Stimulated activated CD8-positive, alpha-beta memory T cell treated with anti-CD3 and anti-CD28 coated beads, Interleukin-4, amount 100 ng/mL, for 1 hour (primary cell): ENCODE data around the gene LRRC28.

Source experiments
- DNase-seq, 2 donors: peaks; one replicate each; pipeline ENCODE4 v3.0.0-alpha.2; 2020; ENCODE audit warnings: low read depth in 2 of 2, low spot score in 1 of 2

LRRC28 gene

DNA sequence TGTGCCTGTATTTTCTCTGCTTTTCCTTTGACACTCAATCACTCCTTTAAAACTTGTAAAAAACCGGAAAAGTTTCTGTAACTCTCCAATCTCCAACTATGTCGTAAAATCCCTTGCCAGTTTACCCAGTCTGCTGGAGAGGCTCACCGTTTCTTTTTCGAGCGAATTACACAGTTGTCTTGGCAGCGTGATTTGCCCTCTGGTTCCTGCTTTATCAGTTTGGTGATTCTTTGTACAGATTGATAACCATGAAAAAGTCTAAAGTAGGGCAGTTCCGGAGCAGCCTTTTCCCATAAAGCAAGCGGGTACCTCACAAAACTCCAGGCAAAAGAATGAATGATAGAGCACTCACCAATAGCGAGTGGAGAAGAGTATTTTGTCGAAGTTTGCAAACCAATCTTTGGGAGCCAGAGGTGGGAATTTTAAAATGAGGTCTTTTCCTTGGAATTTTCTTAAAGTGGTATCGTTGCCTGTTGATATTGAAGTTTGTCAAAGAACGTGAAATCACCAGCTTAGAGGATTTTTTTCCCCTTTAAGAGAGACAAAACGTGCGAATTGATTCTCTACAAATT is 1.9 kb upstream of the LRRC28 start, which contains the start of gene TTC23:
Gene TTC23 (minus strand): TSS at position 312 of the 572 bp plus-strand sequence. CDS start 20,869 bp downstream, outside the sequence.
- no peak for DNase-seq

DNA sequence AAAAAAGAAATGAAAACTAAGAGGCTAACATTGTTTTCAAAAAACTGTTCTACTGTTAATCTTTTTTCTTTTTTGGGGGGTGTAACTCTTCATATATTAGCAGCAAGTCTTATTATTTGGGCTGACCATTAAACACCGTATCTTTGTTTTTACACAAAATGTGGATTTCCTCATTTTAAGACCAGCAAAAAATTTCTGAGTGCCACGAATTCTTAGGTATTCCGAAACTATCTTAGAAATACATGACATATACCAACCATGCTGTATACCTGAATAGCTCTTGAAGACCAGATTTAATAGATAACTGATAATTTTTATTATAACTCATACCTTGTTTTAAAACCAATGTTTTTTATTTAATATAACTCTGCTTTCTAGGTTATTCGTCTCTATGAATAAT is 1.3 kb upstream of the LRRC28 start:
- DNase-seq: no peak

DNA sequence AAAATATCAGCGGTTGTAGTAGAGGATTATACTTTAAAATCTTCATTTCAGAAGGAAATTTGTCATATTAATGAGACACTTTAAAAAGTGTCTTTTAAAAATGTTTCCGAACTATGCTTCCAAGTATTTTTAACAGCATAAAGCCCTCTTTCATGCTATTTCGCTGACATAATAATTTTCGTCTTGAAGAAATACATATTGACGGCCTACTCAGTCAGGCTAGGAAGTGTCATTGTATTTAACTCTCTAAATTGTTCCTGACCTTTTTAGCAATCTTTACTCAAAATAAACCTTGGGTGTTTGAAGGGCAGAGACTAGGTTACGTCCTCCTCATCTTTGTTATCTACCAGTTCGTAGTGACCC is 806 bp upstream of the LRRC28 start:
- no peak for DNase-seq

DNA sequence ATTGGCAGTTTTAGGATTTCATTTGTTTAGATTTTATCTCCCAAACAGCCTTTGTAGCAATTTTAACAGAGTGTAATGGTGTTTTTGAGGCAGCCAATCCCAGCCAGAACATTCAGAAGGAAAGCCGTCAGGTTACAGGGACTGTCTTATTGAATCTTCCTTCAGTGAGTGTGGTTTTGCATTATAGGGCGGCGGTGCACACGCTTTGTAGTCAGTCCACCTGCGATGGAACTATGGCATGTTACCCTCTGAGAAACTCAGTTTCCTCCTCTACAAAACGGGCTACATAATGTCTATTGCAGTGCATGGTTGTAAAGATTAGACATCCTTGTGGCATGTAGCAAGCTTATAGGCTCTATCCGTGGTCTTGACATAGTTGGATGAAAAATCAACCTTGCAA is 1.0 kb downstream of the LRRC28 start:
- DNase-seq: no peak

DNA sequence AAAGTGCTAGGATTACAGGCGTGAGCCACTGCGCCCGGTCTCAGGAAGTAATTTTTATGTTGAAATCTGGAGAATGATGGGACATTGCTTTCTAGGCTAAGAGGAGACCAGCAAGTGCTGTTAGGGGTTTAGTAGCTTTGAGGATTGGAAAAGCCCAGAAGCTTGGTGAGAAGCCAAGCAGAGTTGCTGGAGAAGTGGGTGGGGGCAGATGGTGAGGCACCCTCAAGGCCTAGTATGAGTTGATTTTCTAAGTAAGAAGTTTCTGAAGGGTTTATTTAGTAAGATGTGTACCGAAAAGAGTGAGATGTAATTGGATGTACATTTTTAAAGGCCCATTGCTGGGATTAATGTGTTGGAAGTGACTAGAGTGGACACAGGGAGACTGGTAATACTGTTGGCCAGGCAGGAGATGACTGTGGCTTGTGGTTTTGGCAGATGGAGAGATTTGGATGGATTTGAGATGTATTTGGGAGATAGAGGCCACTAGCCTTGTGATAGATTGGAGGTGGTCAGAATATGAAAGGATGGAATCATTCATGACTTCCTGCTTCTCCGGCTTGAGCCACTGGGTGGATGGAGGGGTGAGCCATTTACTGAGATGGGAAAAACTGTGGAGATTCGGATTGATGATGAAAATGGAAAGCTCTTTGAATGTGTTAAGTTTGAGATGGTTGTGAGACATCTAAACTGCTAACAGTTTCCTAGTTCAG is 2.3 kb downstream of the LRRC28 start:
- no peak for DNase-seq

DNA sequence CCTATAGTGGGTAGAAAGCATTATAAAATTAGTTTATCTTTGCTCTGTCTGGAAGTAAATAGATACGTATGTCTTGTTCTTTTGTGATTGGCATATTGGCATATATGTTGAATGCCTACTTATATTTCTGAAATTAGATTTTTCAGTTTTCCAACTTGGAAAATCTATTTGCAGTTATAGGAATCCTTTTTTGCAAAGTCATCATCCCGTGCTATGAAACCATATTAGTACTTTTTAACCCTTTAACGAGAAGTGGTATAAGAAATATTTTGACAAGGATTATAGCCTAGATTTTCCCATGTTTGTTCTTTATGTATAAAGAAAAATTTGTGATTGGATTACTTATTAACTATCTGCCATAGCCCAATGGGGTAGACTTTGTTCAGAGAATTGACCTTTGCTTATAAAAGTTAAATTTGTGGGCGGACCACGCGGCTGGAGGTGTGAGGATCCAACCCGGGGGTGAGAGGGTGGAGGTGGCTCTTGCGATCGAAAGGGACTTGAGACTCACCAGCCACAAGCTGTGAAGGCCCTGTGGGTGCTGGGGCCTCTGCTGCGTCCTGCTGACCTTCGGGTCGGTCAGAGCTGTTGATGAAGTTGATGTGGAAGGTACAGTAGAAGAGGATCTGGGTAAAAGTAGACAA is 5.9 kb downstream of the LRRC28 start:
- no peak for DNase-seq

DNA sequence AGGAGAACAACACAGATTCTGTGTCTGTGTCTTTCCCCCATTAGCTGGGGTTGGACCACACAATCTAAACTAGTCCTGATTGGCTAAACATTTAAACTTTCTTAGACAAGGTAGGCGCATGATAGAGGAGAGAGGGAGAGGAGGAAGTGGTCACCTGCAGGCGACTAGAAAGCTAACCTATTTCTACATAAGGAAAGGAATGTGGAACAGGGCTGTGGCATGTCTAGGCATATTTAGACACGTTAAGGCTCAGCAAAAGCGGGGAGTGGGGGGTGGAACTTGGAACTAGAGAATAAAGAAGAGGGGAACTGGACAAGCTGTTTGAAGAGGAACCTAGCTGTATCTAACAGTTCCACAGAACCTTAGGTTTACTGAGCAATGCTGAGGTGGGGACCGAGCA is 12.8 kb downstream of the LRRC28 start:
- no peak for DNase-seq

DNA sequence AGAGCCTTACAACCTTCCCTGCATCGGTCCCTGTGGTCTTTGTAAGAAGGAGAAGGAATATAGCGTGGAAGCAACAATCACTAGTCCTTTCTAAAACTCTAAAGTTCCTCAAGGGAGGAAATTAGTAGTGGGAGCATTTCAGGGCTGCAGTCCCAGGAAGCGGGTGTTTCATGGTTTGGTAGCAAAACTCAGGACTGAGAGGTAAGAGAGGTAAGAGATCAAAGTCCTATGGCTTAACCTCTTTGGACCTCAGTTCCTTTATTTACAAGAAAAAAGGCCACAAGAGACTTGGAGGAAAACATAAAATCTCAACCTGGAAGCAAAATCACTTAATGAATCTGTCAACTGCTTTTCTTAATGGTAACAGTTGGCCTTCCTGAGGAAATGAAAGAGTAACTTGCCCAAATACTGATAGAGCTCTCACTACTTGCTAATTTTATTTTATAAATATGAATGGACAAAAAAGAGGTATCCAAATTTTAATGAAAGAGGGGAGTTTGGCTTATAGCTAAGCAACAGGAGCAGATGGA is 14.3 kb downstream of the LRRC28 start:
- DNase-seq: no peak

DNA sequence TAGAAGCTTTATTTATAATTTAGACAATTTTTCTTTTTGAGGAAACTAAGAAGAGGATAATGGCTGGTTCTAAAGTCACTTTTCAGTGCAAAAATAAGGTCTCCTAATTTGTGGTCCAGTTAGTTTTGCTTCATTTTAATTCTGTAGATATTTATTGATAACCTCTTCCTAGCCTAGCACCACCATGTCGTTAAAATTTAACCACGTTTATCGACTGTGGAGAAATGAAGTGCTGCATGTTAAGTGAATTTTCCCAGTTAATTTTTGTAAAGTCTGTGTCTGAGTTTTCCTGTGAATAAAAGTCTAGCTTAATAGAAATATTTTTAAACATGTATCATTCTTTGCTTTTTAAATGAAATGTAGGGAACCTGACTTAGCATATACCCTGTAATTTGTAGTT is 16.7 kb downstream of the LRRC28 start:
- DNase-seq: no peak

DNA sequence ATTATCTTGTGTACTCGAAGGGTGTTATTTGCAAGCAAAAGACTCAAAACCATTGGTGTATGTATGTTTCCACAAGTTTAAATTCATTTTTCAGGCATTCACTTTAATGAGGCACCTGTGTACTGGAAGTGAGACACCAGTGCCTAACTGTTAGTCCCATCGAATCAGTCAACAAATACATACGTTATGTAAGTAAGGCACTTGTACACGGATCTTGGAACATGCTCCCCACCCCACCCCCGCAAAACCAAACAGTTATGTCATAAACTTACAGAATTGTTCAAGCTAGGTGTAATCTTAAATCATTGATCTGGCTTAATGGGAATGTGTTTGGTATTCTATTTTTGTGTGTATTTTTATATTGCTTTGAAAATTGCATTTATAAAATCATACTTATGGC is 17.1 kb downstream of the LRRC28 start:
- DNase-seq: no peak

DNA sequence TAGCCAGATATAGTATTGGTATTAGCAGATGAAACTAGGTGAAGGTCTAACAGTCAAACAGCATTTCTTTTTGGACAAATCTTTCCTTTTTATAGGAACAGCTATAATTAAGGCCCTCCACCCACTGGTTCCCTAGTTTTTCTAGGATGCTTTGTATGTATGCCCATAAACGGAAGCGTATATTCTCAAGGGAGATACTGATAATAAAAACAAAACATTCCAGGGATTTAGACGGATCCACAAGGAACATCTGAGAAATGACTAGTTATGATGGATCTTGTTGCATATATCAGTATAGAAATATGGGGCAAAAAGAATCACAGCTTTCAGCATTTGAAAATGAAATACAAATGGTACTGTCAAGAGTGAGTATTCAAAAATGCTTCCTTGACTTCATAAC is 22.5 kb downstream of the LRRC28 start:
- no peak for DNase-seq

DNA sequence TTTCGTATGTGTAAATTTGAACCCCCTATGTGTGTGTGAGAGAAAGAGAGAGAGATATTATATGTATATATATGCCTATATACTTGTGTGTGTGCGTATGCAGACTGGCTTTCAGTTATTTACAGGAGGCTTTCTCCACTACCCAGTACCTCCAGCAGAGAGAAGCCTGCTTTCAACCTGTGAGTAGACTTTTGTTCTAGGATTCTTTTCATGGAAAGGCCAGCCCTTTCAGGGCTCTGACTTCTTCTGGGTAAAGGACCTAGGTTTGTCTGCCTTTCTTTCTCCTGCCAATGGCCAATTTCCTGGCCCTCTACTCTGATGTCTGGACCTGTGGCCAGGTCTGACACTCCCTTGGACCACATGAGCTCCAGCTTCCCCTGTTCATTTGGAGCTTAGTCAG is 23.8 kb downstream of the LRRC28 start:
- DNase-seq: no peak

DNA sequence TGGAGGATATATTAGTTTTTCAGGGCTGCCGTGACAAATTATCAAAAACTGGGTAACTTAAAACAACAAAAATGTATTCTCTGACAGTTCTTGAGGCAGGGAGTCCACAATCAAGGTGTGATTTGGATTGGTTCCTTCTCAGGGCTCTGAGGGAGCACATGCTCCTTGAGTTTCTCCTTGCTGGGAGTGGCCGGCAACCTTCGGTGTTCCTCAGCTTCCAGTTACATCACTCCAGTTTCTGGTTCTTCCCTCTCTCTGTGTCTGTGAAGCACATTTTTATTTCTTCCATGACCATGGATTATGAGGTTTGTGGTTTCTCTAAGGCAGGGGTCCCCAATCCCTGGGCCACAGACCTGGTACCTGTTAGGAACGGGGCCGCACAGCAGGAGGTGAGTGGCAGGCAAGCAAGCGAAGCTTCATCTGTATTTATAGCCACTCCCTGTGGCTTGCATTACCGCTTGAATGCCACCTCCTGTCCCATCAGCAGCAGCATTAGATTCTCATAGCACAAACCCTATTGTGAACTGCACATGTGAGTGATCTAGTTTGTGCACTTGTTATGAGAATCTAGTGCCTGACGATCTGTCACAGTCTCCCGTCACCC is 24.3 kb downstream of the LRRC28 start:
- DNase-seq: no peak

DNA sequence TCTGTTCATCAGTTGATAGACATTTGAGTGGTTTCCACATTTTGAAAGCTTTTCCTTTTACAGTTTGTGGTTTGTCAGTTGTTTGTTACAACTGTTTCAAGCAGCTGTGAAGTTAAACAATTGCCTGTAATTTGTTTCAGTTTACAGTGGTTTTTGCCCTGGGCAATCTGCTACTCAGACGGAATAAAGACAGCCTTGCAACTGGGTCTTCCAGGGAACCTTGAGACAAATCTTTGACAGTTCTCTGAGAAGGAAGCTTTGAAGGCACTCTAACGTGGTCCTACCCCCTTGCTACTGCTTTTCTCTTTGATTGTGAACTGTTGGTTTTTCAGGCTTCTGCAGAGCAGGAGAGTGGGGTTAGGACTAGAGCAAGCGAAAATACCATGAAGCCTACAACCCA is 28.0 kb downstream of the LRRC28 start:
- DNase-seq: no peak

DNA sequence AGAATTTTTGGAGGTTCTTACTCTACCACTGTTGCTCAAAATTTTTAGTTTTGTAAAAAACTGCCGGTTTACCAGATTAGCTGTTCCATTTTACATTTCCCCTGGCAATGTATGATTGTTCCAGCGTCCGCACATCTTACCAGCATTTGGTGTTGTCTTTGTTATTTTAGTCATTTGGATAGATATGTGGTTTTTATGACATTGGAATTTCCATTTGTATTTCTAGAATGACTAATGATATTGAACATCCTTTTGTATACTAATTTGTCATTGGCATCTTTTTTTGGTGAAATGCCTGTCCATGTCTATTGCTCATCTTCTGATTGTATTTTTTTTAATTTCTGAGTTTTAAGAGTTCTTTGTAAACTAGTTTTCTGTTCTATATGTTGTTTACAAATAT is 28.5 kb downstream of the LRRC28 start:
- no peak for DNase-seq

DNA sequence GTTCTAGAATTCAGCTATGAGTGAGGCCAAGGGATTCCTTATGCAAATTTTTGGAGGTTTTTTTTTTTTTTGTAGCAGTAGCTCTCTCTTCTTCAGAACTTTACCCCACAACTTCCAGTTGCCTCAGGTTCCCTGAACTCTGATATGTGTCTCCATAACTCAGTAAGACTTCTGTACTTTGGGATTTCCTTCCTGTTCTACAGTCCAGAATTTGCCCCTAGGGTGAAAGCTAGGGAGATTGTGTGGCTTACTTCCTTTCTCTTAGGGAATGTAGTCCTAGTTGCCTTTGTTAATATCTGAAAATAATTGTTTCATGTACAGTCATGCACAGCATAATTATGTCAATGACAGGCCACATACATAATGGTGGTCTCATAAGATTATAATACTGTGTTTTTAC is 30.8 kb downstream of the LRRC28 start:
- DNase-seq: no peak

DNA sequence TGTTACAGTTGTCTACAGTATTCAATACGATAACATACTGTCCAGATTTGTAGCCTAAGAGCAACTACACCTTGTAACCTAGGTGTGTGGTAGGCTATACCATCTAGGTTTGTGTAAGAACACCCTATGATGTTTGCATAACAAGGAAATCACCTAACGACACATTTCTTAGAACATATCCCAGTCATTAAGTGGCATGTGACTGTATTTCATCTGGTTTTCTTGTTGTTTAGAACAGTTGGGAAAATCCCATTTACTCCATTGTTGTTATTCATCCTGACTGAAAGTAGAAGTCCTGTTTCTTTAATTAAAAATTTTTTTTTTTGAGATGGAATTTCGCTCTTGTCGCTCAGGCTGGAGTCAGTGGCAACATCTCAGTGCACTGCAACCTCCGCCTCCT is 31.3 kb downstream of the LRRC28 start:
- no peak for DNase-seq

DNA sequence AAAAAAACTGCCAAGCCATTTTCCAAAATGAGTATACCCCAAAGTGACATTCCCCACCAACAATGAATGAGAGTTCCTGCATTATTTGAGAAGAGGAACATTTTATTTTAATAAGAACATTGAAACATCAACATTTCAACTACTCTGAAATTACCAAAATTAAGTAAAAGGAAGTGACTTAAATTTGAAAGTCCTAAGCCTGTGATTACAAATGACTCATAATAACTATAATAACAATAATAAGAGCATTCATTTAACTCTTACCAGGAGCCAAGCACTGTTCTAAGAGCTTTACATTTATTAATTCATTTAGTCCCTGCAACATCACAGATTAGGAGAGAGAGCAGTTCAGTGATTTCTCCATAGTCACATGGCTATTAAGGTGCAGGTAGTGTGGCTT is 32.4 kb downstream of the LRRC28 start:
- DNase-seq: no peak

DNA sequence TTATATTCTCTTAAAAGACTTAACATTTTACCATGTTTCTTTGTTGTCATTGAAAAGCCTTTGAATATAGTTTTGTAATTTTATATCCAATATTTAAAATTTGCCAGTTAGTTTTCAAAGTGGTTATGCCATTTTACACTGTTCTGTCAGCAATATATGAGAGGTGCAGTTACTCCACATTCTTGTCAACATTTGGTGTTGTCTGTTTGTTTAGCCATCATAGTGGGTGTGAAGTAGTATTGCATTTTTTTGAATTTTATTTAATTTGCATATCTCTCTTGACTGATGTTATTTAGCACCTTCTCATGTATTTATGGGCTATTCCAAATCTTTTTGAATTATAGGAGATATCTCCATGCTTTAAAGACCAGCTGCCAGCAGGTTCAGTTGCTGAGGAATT is 40.4 kb downstream of the LRRC28 start:
- DNase-seq: no peak

DNA sequence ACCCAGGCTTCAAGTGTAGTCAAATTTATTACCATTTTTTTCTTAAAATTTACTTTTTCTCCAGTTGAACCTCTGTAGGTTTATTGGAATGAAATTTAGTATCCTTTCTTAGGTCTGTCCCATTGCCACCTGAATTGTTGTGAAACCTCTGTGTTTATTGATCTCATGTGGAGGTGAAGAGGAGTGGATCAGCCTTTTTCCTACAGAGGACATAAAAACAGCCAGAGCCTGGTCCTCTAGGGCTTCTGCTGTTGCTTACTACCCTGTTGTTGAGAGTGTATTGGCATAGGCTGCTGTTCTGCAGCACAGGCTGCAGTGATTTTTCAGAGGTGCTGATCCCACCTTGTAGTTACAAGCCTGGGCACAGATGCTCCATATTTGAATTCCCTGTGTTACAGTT is 44.6 kb downstream of the LRRC28 start:
- DNase-seq: no peak

DNA sequence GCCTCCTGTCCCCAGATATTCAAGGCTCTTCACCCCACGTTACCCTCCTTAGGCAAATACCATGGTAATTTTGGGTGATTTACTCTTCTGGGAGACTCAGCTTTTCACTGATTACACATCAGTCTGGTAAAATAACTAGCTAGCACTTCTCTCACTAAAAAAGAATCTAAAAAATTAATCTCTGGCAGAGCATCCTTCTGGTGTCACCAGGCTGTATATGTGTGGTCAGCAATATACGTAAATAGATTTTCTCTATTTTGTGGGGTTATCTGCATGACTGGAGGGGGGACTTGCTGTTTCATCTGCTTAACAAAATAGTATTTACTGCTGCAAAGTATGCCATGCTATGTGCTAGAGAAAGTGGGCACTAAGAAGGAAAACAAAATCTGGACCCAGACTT is 45.1 kb downstream of the LRRC28 start:
- DNase-seq: no peak

DNA sequence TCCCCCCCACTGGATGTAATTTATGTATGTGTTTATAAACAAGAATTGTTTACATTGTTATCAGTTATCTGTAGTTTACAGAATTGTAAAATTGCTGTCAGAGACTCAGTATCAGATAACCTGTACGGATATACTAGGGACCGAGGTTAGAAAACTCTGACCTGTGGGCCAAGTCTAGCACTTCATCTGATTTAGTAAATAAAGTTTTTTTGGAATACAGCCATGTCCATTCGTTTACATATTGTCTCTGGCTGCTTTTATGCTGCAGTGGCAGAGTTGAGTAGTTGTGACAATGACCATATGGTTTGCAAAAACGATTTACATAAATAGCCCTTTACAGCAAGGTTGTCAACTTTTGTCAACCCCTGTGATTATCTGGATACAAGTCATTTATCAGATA is 52.6 kb downstream of the LRRC28 start:
- no peak for DNase-seq
